ENCODE data around the gene PRKCH. TPM values are rescaled to one million over a fixed set of nuclear protein-coding genes. Genes with fewer than 3 reads are reported as not detected.

Gene PRKCH
- total and polyA plus RNA-seq, 2 donors (not counting 3 experiments of a cell fraction or from before 2014, with no cell fraction given) = 97.7 to 103 TPM

GRCh38 chr14:61433828-61434227 lies 112.4 kb downstream of the PRKCH start:
- Histone ChIP-seq H3K9me1 (replicated peaks; ENCODE audit: control insufficient read depth, extremely low read depth, insufficient read depth, low read length) (no peaks in the 10 kb centered on the region), H3K9ac (replicated peaks; ENCODE audit: extremely low read depth, insufficient read depth, low read length) (peak overlapping the region; percentile 46), H3K27me3 (ENCODE audit: control insufficient read depth in 2 of 2, insufficient read depth in 2 of 2, low read length in 2 of 2) (no peaks in the 10 kb centered on the region), H3K4me1 (ENCODE audit: control insufficient read depth, extremely low read depth, insufficient read depth, low read length) (peaks cover 61% of the 10 kb centered on the region), H3K79me2 (ENCODE audit: control insufficient read depth, insufficient read depth, low read length) (peaks cover 60% of the 10 kb centered on the region), H3K36me3 (ENCODE audit: control insufficient read depth in 2 of 2, extremely low read depth in 1 of 2, insufficient read depth in 2 of 2, low read length in 2 of 2) (no peaks in the 10 kb centered on the region), H2AFZ (ENCODE audit: low read depth, low read length) (no peak overlapping the region), H3K9me3 (replicated peaks; ENCODE audit: control insufficient read depth, insufficient read depth, low read length) (no peaks in the 10 kb centered on the region), H3K4me3 (replicated peaks in 1 of 3; ENCODE audit: insufficient read depth in 1 of 3, low read depth in 1 of 3, low read length in 3 of 3) (no peak overlapping the region), H3K4me2 (ENCODE audit: insufficient read depth, low read length) (peak overlapping the region; percentile 88), H4K20me1 (replicated peaks; ENCODE audit: control insufficient read depth, extremely low read depth, insufficient read depth, low read length) (no peaks in the 10 kb centered on the region), H3K27ac (ENCODE audit: insufficient read depth, low read depth, low read length) (peak overlapping the region; percentile 75)
- no peak for FAIRE-seq
- intact Hi-C loops (cut with micrococcal nuclease) = loop anchor here (1.0 kb wide), 2 partner anchors 16 to 78 kb away; no protein-coding TSS in a partner anchor
- ChIA-PET CTCF (interaction anchor here (1.4 to 4.2 kb wide), 4 partner anchors 13 to 137 kb away, joined by 3 to 21 read pairs (median 4); no protein-coding TSS in a partner anchor), POLR2A (no interaction called here)
- BruUV-seq (replicated peaks) = no TSS peak
- dilution Hi-C loops (cut with MboI; ENCODE audit: extremely low pct_ligation_motif_present, low sequenced_read_pairs) = no loop called here
- TF ChIP-seq MYC (IDR thresholded peaks at IDR 0.05; ENCODE audit: low read depth, low read length) = no peak
- DNase-seq (ENCODE audit: low read depth, low spot score) = peak; percentile 41

GRCh38 chr14:61434311-61434710 lies 112.9 kb downstream of the PRKCH start:
- dilution Hi-C loops (cut with MboI; ENCODE audit: extremely low pct_ligation_motif_present, low sequenced_read_pairs) (no loop called here), intact Hi-C loops (cut with micrococcal nuclease) (no loop called here)
- Histone ChIP-seq H3K27me3 (ENCODE audit: control insufficient read depth in 2 of 2, insufficient read depth in 2 of 2, low read length in 2 of 2) (no peaks in the 10 kb centered on the region), H3K27ac (ENCODE audit: insufficient read depth, low read depth, low read length) (peak overlapping the region; percentile 75), H2AFZ (ENCODE audit: low read depth, low read length) (no peak overlapping the region), H4K20me1 (replicated peaks; ENCODE audit: control insufficient read depth, extremely low read depth, insufficient read depth, low read length) (no peaks in the 10 kb centered on the region), H3K9me1 (replicated peaks; ENCODE audit: control insufficient read depth, extremely low read depth, insufficient read depth, low read length) (no peaks in the 10 kb centered on the region), H3K9ac (replicated peaks; ENCODE audit: extremely low read depth, insufficient read depth, low read length) (no peak overlapping the region), H3K9me3 (replicated peaks; ENCODE audit: control insufficient read depth, insufficient read depth, low read length) (no peaks in the 10 kb centered on the region), H3K4me2 (ENCODE audit: insufficient read depth, low read length) (no peak overlapping the region), H3K4me1 (ENCODE audit: control insufficient read depth, extremely low read depth, insufficient read depth, low read length) (peaks cover 61% of the 10 kb centered on the region), H3K4me3 (replicated peaks in 1 of 3; ENCODE audit: insufficient read depth in 1 of 3, low read depth in 1 of 3, low read length in 3 of 3) (no peak overlapping the region), H3K36me3 (ENCODE audit: control insufficient read depth in 2 of 2, extremely low read depth in 1 of 2, insufficient read depth in 2 of 2, low read length in 2 of 2) (no peaks in the 10 kb centered on the region), H3K79me2 (ENCODE audit: control insufficient read depth, insufficient read depth, low read length) (peaks cover 57% of the 10 kb centered on the region)
- CTCF ChIA-PET = interaction anchor here (1.5 to 4.2 kb wide), 3 partner anchors 14 to 138 kb away, joined by 4 to 21 read pairs (median 5); no protein-coding TSS in a partner anchor
- POLR2A ChIA-PET = no interaction called here
- TF ChIP-seq POLR2A (IDR thresholded peaks at IDR 0.05; ENCODE audit: low read depth, low read length) (no peak), POLR2AphosphoS5 (IDR thresholded peaks at IDR 0.05; ENCODE audit: insufficient read depth, low read depth, low read length) (no peak), GATA2 (IDR thresholded peaks at IDR 0.05; ENCODE audit: insufficient read depth, insufficient read length, low read depth, low read length) (no peak), MYC (IDR thresholded peaks at IDR 0.05; ENCODE audit: low read depth, low read length) (no peak), JUN (IDR thresholded peaks at IDR 0.05; ENCODE audit: borderline replicate concordance, insufficient read depth, insufficient read length, low read depth) (no peak), FOS (IDR thresholded peaks at IDR 0.05; ENCODE audit: borderline replicate concordance, insufficient read depth, low read length) (no peak), CTCF (IDR thresholded peaks at IDR 0.05; ENCODE audit: extremely low read depth in 1 of 2, insufficient read depth in 1 of 2, low read depth in 1 of 2, low read length in 2 of 2) (no peak), EZH2 (IDR thresholded peaks at IDR 0.05; ENCODE audit: borderline replicate concordance, low read depth, low read length, severe bottlenecking) (no peak)
- TF ChIP-seq, protein P1, sequence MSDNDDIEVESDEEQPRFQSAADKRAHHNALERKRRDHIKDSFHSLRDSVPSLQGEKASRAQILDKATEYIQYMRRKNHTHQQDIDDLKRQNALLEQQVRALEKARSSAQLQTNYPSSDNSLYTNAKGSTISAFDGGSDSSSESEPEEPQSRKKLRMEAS (IDR thresholded peaks at IDR 0.05; ENCODE audit: insufficient read depth, insufficient read length) = no peak
- DNase-seq (ENCODE audit: low read depth, low spot score) (peak; percentile 48), FAIRE-seq (no peak)
- no TSS peak for BruUV-seq (replicated peaks)
